Vagina (tissue), 2 donors: ENCODE measurements around the gene GSC2. TPM values are rescaled to one million over a fixed set of nuclear protein-coding genes. Genes with fewer than 3 reads are reported as not detected.

Source experiments
- DNase-seq, 2 donors: peaks; one replicate each; pipeline ENCODE4 v3.0.0-alpha.2; 2017; ENCODE audit errors: extremely low spot score in 2 of 2
- H3K27ac ChIP-seq: fragments of 200-600 bp; sonication (generic); one replicate; pipeline ENCODE4 v1.5.1; 2019
- H3K27me3 ChIP-seq: fragments of 200-600 bp; sonication (generic); one replicate; pipeline ENCODE4 v1.5.1; 2019
- H3K36me3 ChIP-seq, 2 donors: fragments of 200-600 bp; sonication (generic); one replicate each; pipeline ENCODE4 v1.5.1; 2017 to 2019
- H3K4me1 ChIP-seq: fragments of 200-600 bp; sonication (generic); one replicate; pipeline ENCODE4 v1.5.1; 2019
- H3K4me3 ChIP-seq, 2 donors: fragments of 200-600 bp; sonication (generic); 1 replicate in 1 of 2; 2 replicates in 1 of 2; pipeline ENCODE4 v1.5.1; 2016 to 2019
- H3K9me3 ChIP-seq: fragments of 200-600 bp; sonication (generic); one replicate; pipeline ENCODE4 v1.5.1; 2019
- CTCF ChIP-seq, 3 experiments: fragments of 450-650 bp in 2 of 3; fragments of 200-600 bp in 1 of 3; sonication (generic) in 1 of 3; IDR thresholded peaks; one replicate each; pipeline ENCODE4 v1.5.1; 2017 to 2019; ENCODE audit warnings: antibody characterized with exemption in 3 of 3, mild to moderate bottlenecking in 2 of 3, moderate library complexity in 2 of 3
- POLR2A ChIP-seq, 2 donors: fragments of 450-650 bp; IDR thresholded peaks; one replicate each; pipeline ENCODE4 v1.6.1; 2017; ENCODE audit warnings: antibody characterized with exemption in 2 of 2, mild to moderate bottlenecking in 2 of 2, moderate library complexity in 2 of 2
- POLR2AphosphoS5 ChIP-seq, 2 donors: sonication (generic); formaldehyde crosslinking; IDR thresholded peaks; one replicate each; pipeline ENCODE4 v1.9.0; 2017; ENCODE audit warnings: antibody characterized with exemption in 2 of 2, mild to moderate bottlenecking in 2 of 2, low read depth in 1 of 2; ENCODE audit not compliant: insufficient read depth in 1 of 2
- intact Hi-C: fragments of 100-400 bp; cut with DNase I; formaldehyde crosslinking; loops from one replicate; pipeline ENCODE4 v1.15.1; 2023
- total RNA-seq: library from RNA; depleted of rRNA; stranded (reverse); fragments of >200 nt; gene quantifications from one replicate; pipeline ENCODE4 v1.2.3, GENCODE V29; 2016

Gene GSC2
- total RNA-seq, 1 donor from 2014 or later: not detected

- TF ChIP-seq CTCF (IDR thresholded peaks at IDR 0.05): no peak
- TF ChIP-seq POLR2AphosphoS5 (IDR thresholded peaks at IDR 0.05; ENCODE audit: insufficient read depth in 1 of 2, low read depth in 1 of 2): no peak
- TF ChIP-seq POLR2A (IDR thresholded peaks at IDR 0.05): no peak
- Histone ChIP-seq H3K4me1 (peaks cover 33% of the 10 kb centered on the region), H3K27me3 (no peaks in the 10 kb centered on the region), H3K36me3 (peaks cover 4 to 10% of the 10 kb centered on the region in 2 donors), H3K27ac (no peak overlapping the region), H3K9me3 (no peaks in the 10 kb centered on the region), H3K4me3 (no peak overlapping the region)
- DNase-seq: no peak
- intact Hi-C loops: no loop called here
Observed at GRCh38 chr22:19128946-19129727, 21.0 kb downstream of the GSC2 start.

- Histone ChIP-seq H3K4me3 (no peak overlapping the region), H3K9me3 (no peaks in the 10 kb centered on the region), H3K4me1 (peaks cover 37% of the 10 kb centered on the region), H3K36me3 (no peaks in the 10 kb centered on the region), H3K27ac (no peak overlapping the region), H3K27me3 (no peaks in the 10 kb centered on the region)
- TF ChIP-seq POLR2AphosphoS5 (IDR thresholded peaks at IDR 0.05; ENCODE audit: insufficient read depth in 1 of 2, low read depth in 1 of 2) (no peak), POLR2A (IDR thresholded peaks at IDR 0.05) (no peak), CTCF (IDR thresholded peaks at IDR 0.05) (no peak)
- no peak for DNase-seq
- intact Hi-C loops: no loop called here
Observed at GRCh38 chr22:19128009-19128401, 22.1 kb downstream of the GSC2 start.

GRCh38 chr22:19127329-19128008 is 22.6 kb downstream of the GSC2 start:
- H3K27me3 ChIP-seq: no peaks in the 10 kb centered on the region
- TF ChIP-seq CTCF (IDR thresholded peaks at IDR 0.05): no peak
- TF ChIP-seq POLR2A (IDR thresholded peaks at IDR 0.05): no peak
- peak in 1 of 2 donors; percentile 30 for TF ChIP-seq POLR2AphosphoS5 (IDR thresholded peaks at IDR 0.05; ENCODE audit: insufficient read depth in 1 of 2, low read depth in 1 of 2)
- intact Hi-C loops: no loop called here
- H3K9me3 ChIP-seq: no peaks in the 10 kb centered on the region
- H3K36me3 ChIP-seq: no peaks in the 10 kb centered on the region
- H3K4me1 ChIP-seq: peaks cover 41% of the 10 kb centered on the region
- H3K4me3 ChIP-seq: no peak overlapping the region
- H3K27ac ChIP-seq: peak overlapping the region; percentile 30
- no peak for DNase-seq

GRCh38 chr22:19126309-19127273 is 23.5 kb downstream of the GSC2 start:
- no peaks in the 10 kb centered on the region for H3K9me3 ChIP-seq
- H3K36me3 ChIP-seq: no peaks in the 10 kb centered on the region
- H3K27me3 ChIP-seq: no peaks in the 10 kb centered on the region
- DNase-seq: no peak
- TF ChIP-seq POLR2AphosphoS5 (IDR thresholded peaks at IDR 0.05; ENCODE audit: insufficient read depth in 1 of 2, low read depth in 1 of 2) (no peak), POLR2A (IDR thresholded peaks at IDR 0.05) (no peak), CTCF (IDR thresholded peaks at IDR 0.05) (no peak)
- intact Hi-C loops: no loop called here
- H3K4me1 ChIP-seq: peaks cover 41% of the 10 kb centered on the region
- peak overlapping the region; percentile 30 for H3K27ac ChIP-seq
- H3K4me3 ChIP-seq: no peak overlapping the region
